Activated naive CD4-positive, alpha-beta T cell treated with anti-CD3 and anti-CD28 coated beads, Interleukin-2, amount 50 U/mL, for 24 hours (primary cell): ENCODE data around the gene RGS2.

Source experiments
- H3K27ac Mint-ChIP-seq: one replicate; pipeline ENCODE4 v1.8.0; 2021; ENCODE audit warnings: mild to moderate bottlenecking, mixed read lengths
- H3K27me3 Mint-ChIP-seq: one replicate; pipeline ENCODE4 v1.8.0; 2021; ENCODE audit warnings: mixed read lengths
- H3K36me3 Mint-ChIP-seq: one replicate; pipeline ENCODE4 v1.8.0; 2021; ENCODE audit warnings: mixed read lengths
- H3K4me1 Mint-ChIP-seq: one replicate; pipeline ENCODE4 v1.8.0; 2021; ENCODE audit warnings: mixed read lengths
- H3K4me3 Mint-ChIP-seq: one replicate; pipeline ENCODE4 v1.8.0; 2021; ENCODE audit warnings: mild to moderate bottlenecking, mixed read lengths
- H3K9me3 Mint-ChIP-seq: one replicate; pipeline ENCODE4 v1.8.0; 2021; ENCODE audit warnings: mixed read lengths

RGS2 gene

DNA sequence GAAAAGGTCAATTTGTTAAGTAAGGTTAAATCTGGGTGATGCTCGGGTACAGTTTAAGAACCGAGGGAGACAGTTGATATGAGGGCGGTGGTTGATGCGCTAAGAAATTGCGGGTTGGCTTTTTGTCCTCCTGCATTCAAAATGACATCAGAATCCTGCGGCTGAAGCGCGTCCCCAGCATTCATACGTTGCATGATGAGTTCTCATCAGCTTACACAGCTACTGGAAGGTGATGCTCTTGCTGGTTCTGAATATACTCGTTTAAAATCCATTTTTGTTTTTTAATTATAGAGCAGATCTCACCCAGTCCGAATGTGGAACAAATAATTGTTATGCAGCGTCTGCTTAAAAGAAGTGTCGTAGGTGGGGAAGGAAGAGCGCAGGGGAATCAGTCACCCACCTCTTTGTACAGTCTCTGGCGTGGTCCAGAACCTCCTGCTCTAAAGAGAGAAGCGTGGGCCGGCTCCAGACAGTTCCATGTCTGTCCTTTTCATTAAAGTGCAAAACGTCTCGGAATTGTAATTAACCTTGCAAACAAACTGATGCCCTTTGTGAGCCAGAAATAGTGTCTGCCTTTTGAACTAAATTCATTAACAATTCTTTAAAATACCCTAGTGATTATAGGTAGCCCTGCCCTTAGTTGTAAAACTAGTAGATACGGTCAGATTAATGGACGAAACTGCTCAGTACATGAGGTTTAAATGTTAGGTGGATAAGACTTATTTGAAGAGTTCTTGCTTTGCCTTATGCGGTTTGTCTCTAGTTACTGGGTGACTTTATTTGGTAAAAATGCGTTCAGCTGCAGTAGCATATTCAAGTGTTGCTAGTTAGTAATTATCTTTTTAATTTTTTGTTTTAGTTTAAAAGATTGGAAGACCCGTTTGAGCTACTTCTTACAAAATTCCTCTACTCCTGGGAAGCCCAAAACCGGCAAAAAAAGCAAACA is 741 bp downstream of the RGS2 start:
- Mint-ChIP-seq H3K27me3 (no peaks in the 10 kb centered on the region), H3K36me3 (peaks cover 1% of the 10 kb centered on the region), H3K4me3 (peak overlapping the region; percentile 99), H3K4me1 (peaks cover 34% of the 10 kb centered on the region), H3K27ac (peak overlapping the region; percentile 96), H3K9me3 (no peaks in the 10 kb centered on the region)

DNA sequence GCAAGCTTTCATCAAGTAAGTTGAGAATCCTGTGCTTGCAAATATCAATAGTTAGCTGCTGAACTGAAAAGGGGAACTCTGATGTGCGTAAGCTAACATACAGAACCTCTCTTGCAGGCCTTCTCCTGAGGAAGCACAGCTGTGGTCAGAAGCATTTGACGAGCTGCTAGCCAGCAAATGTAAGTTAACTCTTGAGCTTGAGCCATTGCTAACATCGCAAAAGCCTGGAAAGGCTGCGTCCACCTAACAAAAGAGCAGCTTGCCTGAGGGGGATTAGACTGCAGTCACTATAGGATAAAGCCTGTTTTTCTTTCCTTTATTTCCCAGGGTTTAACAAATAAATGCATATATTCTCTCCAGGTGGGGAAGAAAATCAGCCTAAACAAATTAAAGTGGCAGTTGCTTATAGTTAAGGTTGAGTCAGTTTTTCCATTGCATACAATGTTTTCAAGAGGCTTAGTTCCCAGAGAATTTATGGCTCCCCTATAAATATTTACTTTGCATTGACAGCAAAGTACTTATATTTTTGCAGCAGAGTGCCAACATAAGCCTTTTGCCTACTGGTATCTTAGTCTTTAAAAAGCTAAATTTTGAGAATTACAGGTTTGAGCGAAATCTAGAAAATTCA is 1.5 kb downstream of the RGS2 start:
- H3K9me3 Mint-ChIP-seq, result no peaks in the 10 kb centered on the region
- H3K27ac Mint-ChIP-seq, result no peak overlapping the region
- H3K27me3 Mint-ChIP-seq, result no peaks in the 10 kb centered on the region
- H3K36me3 Mint-ChIP-seq, result peaks cover 1% of the 10 kb centered on the region
- H3K4me3 Mint-ChIP-seq, result peak overlapping the region; percentile 99
- peaks cover 34% of the 10 kb centered on the region for H3K4me1 Mint-ChIP-seq

DNA sequence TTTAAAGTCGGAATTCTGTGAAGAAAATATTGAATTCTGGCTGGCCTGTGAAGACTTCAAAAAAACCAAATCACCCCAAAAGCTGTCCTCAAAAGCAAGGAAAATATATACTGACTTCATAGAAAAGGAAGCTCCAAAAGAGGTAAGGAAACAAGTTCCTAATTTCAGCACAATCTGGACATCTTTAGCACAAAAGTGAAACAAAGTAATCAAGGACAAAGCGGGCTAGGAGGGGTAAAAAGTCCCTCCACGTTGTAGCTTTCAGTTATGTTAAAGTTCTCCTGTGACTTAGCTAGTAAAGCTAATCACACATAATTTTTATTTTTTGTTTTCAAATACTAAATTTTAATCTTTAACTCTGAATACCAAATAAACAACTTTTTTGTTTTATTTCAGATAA is 2.2 kb downstream of the RGS2 start:
- Mint-ChIP-seq H3K4me1 (peaks cover 34% of the 10 kb centered on the region), H3K9me3 (no peaks in the 10 kb centered on the region), H3K27me3 (no peaks in the 10 kb centered on the region), H3K27ac (no peak overlapping the region), H3K36me3 (peaks cover 1% of the 10 kb centered on the region), H3K4me3 (no peak overlapping the region)

DNA sequence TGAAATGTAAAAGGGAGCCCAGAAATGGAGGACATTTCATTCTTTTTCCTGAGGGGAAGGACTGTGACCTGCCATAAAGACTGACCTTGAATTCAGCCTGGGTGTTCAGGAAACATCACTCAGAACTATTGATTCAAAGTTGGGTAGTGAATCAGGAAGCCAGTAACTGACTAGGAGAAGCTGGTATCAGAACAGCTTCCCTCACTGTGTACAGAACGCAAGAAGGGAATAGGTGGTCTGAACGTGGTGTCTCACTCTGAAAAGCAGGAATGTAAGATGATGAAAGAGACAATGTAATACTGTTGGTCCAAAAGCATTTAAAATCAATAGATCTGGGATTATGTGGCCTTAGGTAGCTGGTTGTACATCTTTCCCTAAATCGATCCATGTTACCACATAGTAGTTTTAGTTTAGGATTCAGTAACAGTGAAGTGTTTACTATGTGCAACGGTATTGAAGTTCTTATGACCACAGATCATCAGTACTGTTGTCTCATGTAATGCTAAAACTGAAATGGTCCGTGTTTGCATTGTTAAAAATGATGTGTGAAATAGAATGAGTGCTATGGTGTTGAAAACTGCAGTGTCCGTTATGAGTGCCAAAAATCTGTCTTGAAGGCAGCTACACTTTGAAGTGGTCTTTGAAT is 2.9 kb downstream of the RGS2 start:
- Mint-ChIP-seq H3K4me1 (peaks cover 33% of the 10 kb centered on the region), H3K27me3 (no peaks in the 10 kb centered on the region), H3K9me3 (no peaks in the 10 kb centered on the region), H3K27ac (no peak overlapping the region), H3K4me3 (no peak overlapping the region), H3K36me3 (peaks cover 1% of the 10 kb centered on the region)

DNA sequence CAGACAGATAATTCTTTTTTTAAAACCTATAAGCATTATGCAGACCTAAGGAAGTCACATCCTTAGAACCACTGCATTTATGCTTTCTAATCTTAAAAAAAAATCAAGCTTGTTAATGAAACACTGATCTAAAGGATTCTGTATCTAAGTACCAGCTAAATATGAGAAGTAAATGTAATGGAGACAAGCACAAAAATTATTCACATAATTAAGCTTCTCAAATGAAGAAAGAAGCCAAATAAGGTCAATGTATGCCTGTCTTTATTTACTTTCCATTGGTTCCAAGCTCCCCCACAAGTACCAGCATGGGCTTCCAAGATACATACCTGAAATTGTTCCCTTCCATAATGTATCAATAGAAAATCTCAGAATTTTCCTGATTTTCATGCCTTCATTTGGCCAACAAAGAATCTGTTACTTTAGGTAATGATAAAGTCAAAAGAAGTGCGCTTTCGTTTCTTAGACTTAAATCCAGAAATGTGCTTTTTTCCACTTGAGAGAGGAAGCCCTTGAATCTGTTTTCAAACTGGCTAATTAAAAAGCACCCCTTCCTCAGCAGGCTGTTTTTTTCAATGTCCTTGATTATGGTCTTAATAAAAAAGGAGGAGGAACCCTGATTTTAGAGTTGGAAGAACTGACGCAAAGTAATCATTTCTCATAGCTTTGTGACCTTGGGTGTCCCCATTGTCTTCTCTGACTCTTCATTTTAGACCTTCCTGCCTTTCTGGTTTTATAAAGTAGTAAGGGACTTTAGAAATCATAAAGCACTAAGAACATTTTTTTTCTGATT is 3.8 kb downstream of the RGS2 start:
- peaks cover 1% of the 10 kb centered on the region for H3K36me3 Mint-ChIP-seq
- no peak overlapping the region for H3K4me3 Mint-ChIP-seq
- H3K4me1 Mint-ChIP-seq, result peaks cover 24% of the 10 kb centered on the region
- H3K27ac Mint-ChIP-seq, result no peak overlapping the region
- H3K27me3 Mint-ChIP-seq, result no peaks in the 10 kb centered on the region
- H3K9me3 Mint-ChIP-seq, result no peaks in the 10 kb centered on the region

DNA sequence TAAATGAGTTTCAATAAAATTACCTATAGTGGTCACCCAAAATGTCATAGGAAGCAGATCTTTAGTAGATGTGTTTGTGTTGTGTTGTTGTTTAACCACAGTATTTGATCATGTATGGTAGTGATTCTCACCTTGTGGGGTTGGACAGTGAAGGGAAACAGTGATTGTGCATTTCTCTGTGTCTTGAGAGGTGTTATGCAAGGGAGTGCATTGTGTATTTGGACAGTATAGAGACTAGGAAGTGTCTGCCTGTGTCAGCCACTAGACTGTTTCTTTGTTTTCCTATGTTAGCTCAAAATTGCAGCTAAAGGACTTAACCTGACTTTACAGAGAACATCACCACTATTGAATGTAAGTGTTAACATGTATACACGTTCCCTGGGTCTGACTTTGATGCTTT is 6.0 kb downstream of the RGS2 start:
- H3K36me3 Mint-ChIP-seq, result peaks cover 1% of the 10 kb centered on the region
- peaks cover 5% of the 10 kb centered on the region for H3K4me1 Mint-ChIP-seq
- no peak overlapping the region for H3K4me3 Mint-ChIP-seq
- H3K27ac Mint-ChIP-seq, result no peak overlapping the region
- no peaks in the 10 kb centered on the region for H3K27me3 Mint-ChIP-seq
- H3K9me3 Mint-ChIP-seq, result no peaks in the 10 kb centered on the region

DNA sequence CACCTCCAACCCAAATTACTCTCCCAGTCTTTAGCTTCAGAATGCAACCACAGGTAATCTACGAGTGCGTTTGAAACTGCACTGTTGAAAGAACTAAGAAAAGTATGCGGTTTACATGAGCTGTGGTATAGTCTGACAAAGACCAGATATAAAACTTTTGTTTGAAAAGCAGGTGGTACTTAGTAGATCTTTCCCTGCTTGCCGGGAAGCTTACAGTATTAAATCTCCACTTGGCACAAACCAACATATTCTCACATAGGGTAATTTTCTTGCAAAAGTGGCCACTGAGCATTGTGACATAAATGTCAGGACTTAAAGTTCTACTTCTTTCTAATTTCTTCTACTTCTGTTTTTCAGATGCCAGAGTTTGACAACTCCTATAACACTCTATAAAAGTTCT is 8.4 kb downstream of the RGS2 start:
- no peak overlapping the region for H3K4me3 Mint-ChIP-seq
- H3K36me3 Mint-ChIP-seq, result peaks cover 1% of the 10 kb centered on the region
- H3K27ac Mint-ChIP-seq, result no peak overlapping the region
- H3K9me3 Mint-ChIP-seq, result no peaks in the 10 kb centered on the region
- H3K4me1 Mint-ChIP-seq, result no peaks in the 10 kb centered on the region
- H3K27me3 Mint-ChIP-seq, result no peaks in the 10 kb centered on the region

DNA sequence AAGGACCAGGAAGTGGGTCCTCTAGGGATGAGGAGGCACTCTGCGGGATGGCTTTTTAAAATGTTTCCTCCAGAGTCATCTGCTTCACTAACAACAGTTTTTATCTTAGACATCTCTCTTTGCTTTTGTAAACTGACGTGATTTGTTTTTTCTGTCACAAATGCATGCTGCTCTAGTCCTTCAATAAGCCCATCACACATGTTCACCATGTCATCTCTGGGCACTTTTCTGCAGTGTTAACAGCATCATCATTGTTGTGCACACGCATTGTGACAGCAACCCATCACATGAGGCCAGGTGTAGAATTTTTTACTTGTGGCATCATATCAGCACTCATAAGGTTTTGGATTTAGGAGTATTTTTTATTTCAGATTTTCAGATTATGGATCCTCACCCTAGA is 12.5 kb downstream of the RGS2 start:
- Mint-ChIP-seq H3K27ac (no peak overlapping the region), H3K4me3 (no peak overlapping the region), H3K36me3 (no peaks in the 10 kb centered on the region), H3K27me3 (no peaks in the 10 kb centered on the region), H3K4me1 (no peaks in the 10 kb centered on the region), H3K9me3 (no peaks in the 10 kb centered on the region)

DNA sequence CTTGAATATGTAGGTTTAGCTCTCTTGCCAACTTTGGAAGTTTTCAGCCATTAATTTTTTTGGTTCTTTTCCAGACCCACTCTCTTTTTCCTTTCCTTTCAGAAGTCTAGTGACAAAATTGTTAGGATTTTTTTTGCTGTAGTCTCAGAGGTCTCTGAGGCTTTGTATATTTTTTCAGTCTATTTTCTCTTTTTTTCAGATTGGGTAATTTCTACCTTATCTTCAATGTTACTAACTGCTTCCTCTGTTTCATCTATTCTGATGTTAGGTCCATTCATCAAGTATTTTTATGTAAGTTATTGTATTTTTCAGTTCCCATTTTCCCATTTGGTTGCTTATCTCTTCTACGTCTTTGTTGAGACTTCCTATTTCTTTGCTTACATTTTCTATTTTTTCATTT is 15.7 kb downstream of the RGS2 start:
- H3K27me3 Mint-ChIP-seq, result no peaks in the 10 kb centered on the region

DNA sequence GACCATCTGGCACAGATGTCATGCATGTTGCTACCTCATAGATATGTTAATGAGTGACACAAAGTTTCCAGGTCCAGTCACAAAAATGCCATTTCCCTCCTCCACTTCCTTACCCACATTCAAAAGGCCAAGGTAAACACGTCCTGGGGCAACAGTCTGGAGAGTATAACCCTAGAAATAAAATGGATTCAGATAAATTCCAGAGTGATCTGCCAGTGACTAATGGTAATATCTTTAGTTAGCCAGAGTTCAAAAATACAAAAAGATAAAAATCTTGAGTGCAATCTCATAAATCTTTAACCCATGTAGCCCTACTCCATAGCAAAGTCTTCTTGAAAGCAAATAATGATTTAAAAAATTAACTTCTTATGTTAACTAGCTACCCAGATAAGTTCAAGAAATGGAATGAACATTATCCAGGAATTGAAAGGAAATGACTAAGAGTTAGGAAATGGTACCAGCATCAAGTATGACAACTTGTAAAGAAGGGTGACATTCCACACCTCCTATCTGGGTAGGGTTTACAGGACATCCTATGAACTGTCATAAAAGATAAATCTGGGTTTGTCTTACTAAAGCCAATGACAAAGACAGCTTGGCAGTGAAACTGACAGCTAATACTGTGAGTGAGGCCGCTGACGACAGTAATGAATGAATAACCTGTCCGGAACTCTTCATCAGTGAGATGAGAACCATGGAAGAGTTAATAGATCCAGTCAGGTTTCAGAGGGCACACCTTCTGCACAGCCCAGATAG is 18.1 kb downstream of the RGS2 start:
- no peaks in the 10 kb centered on the region for H3K9me3 Mint-ChIP-seq
- no peaks in the 10 kb centered on the region for H3K36me3 Mint-ChIP-seq
- H3K27ac Mint-ChIP-seq, result no peak overlapping the region
- H3K27me3 Mint-ChIP-seq, result peaks cover 2% of the 10 kb centered on the region
- H3K4me3 Mint-ChIP-seq, result no peak overlapping the region
- no peaks in the 10 kb centered on the region for H3K4me1 Mint-ChIP-seq

More for the DNA sequence above, 15.7 kb downstream of the RGS2 start:
- Mint-ChIP-seq H3K36me3 (no peaks in the 10 kb centered on the region), H3K4me3 (no peak overlapping the region), H3K9me3 (no peaks in the 10 kb centered on the region), H3K4me1 (no peaks in the 10 kb centered on the region), H3K27ac (no peak overlapping the region)

DNA sequence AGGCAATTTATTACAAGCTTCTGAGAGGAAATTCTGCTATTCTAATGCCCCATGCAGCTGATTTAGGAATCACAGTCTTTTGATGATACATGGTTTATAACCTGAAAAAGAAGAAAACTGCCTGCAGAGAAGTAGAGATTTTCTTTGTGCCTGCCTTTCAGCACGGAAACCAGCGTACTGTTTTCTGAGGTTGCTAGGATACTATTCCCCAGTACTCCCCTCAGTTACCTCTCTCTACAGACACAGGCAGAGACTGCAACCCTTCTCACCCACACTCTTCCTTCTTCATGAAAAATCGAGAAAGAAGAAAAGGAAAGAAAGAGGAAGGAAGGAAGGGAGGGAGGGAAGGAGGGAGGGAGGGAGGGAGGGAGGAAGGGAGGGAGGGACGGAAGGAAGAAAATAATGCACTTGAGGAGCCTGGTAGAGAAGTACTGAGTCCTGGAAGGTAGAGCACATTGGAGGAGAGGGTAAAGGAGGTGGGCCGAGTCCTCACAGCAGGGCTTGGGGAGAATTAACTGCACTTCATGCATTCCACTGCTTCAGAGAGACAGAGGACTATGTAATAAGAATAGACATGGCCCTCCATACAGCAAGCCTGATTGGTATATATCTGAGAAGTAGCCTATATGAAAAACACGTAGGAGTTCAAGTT is 21.9 kb downstream of the RGS2 start:
- Mint-ChIP-seq H3K9me3 (no peaks in the 10 kb centered on the region), H3K27ac (no peak overlapping the region), H3K4me3 (no peak overlapping the region), H3K27me3 (peaks cover 2% of the 10 kb centered on the region), H3K36me3 (no peaks in the 10 kb centered on the region), H3K4me1 (no peaks in the 10 kb centered on the region)

DNA sequence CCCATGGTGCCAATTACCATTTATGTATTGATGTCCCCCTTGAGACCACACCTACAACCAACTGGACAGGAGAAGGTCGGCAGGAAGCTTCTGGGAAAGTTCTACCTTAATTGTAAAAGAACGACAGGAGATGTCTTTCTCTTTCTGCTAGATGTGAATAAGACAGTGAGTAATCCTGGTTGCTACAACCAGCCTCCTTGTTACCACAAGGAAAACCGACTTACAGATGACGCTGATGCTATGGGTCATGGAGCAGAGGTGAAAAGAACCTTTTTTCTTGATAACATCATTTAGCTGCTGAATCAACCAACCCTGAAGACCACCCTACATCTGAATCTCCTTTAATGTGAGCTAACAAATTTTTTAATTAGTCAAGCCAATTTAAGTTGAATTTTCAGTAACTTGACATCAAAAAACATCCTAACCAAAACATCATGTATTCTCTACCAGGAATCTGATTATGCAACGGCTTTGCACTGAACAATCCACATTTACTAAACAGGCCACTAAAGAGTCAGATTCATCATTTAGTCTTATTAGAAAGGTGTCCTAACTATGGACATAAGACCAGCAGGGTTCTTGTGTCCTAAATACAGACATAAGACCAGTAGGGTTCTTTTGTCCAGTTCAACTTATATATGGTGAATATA is 23.0 kb downstream of the RGS2 start:
- H3K27ac Mint-ChIP-seq, result no peak overlapping the region
- no peaks in the 10 kb centered on the region for H3K9me3 Mint-ChIP-seq
- H3K27me3 Mint-ChIP-seq, result peaks cover 2% of the 10 kb centered on the region
- H3K4me3 Mint-ChIP-seq, result no peak overlapping the region
- no peaks in the 10 kb centered on the region for H3K4me1 Mint-ChIP-seq
- no peaks in the 10 kb centered on the region for H3K36me3 Mint-ChIP-seq

DNA sequence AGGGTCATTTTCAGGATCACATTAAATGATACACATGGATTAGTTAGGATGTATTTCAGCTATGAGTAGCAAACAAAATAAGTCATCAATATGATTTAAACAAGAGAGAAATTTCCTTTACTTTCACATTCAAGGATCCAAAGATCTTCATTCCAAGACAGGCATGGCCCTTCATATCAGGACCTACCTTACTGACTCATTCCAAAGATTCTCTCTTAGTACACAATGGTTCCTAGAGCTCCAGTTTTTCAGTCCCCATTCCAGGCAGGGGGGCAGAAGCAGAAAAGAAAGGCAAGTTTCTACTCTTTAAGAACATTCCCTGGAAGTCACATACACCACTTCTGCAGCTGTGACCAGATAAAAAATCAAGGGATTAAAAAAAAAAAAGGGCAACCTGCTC is 23.7 kb downstream of the RGS2 start:
- Mint-ChIP-seq H3K36me3 (no peaks in the 10 kb centered on the region), H3K9me3 (no peaks in the 10 kb centered on the region), H3K27me3 (peaks cover 2% of the 10 kb centered on the region), H3K27ac (no peak overlapping the region), H3K4me3 (no peak overlapping the region), H3K4me1 (no peaks in the 10 kb centered on the region)

DNA sequence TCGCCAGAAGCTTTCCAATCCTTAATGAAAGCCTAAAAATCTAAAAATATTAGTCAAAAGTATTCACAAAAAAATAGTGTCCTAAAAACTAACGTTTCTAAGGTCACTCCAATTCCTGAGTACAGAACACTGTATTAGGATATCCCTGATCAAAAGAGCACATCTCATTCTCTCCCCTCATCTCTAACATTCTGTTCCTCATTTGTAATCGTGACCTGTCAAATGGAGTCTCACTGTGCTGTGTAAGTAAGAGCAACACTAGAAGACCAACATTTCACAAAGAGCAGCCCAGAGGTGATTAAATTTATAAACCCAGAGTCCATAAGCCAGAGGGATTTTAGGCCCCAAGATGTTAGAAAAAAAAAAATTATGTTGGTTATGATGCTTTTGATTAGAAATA is 26.3 kb downstream of the RGS2 start:
- Mint-ChIP-seq H3K9me3 (no peaks in the 10 kb centered on the region), H3K36me3 (no peaks in the 10 kb centered on the region), H3K27ac (no peak overlapping the region), H3K4me3 (no peak overlapping the region), H3K4me1 (no peaks in the 10 kb centered on the region), H3K27me3 (peaks cover 3% of the 10 kb centered on the region)
